HepG2 (cell line): ENCODE results near the gene C2orf49. TPM values are rescaled to one million over a fixed set of nuclear protein-coding genes. Genes with fewer than 3 reads are reported as not detected.

Source experiments
- ATAC-seq: fragments of 200-7000 bp; cut with Tn5 transposase; 3 replicates; pipeline ENCODE4 v1.9.1; 2020; ENCODE audit warnings: mild to moderate bottlenecking, moderate library complexity
- BruUV-seq: library from RNA; stranded (reverse); fragments of 400-500 nt; replicated peaks from 2 replicates; lab custom pipeline; 2021; lab: Mats Ljungman, UMichigan
- CTCF ChIA-PET: fragments of 300-600 bp; formaldehyde crosslinking; extraction: SDS; loops from one replicate; lab custom pipeline; 2021; ENCODE audit warnings: low total read pairs, inconsistent platforms, low intra/inter-chr PET ratio; lab: Yijun Ruan, JAX
- POLR2A ChIA-PET: fragments of 350-600 bp; sonication (Branson Sonifier 250); formaldehyde crosslinking; loops from one replicate; lab custom pipeline; 2020; ENCODE audit warnings: antibody characterized with exemption, inconsistent platforms; lab: Yijun Ruan, JAX
- DNase-seq: peaks from one replicate; pipeline ENCODE4 v3.0.0-alpha.2; 2015; ENCODE audit warnings: low spot score
- FAIRE-seq: peaks from 3 replicates; lab custom pipeline; 2011; peaks lifted over from hg19 to GRCh38; lab: Jason Lieb, UNC
- H2AFZ ChIP-seq: one replicate; pipeline ENCODE4 v1.6.1; 2011; ENCODE audit warnings: low read length, inconsistent platforms
- H3K27ac ChIP-seq: fragments of 300-600 bp; 3 replicates; pipeline ENCODE4 v1.8.0; 2011; ENCODE audit warnings: mixed run types, mild to moderate bottlenecking, mixed read lengths, low read length, inconsistent platforms; ENCODE audit not compliant: insufficient read depth; ENCODE audit errors: extremely low read length
- H3K27me3 ChIP-seq, 2 experiments: fragments of 200-600 bp in 1 of 2; 2 replicates in 1 of 2; 3 replicates in 1 of 2; pipeline versions ENCODE4 v1.6.0 to v1.8.0; 2011; ENCODE audit warnings: low read length in 2 of 2, mild to moderate bottlenecking in 2 of 2, moderate library complexity in 2 of 2, inconsistent platforms in 1 of 2; ENCODE audit not compliant: insufficient read depth in 2 of 2, control insufficient read depth in 1 of 2
- H3K36me3 ChIP-seq, 2 experiments: fragments of 200-600 bp in 1 of 2; replicated peaks in 1 of 2; 2 replicates in 1 of 2; 3 replicates in 1 of 2; pipeline versions ENCODE4 v1.5.1 to v1.8.0; 2011; ENCODE audit warnings: low read length in 2 of 2, inconsistent platforms in 1 of 2; ENCODE audit not compliant: insufficient read depth in 2 of 2, control insufficient read depth in 1 of 2
- H3K4me1 ChIP-seq: 2 replicates; pipeline ENCODE4 v1.5.1; 2012; ENCODE audit warnings: low read length, inconsistent platforms; ENCODE audit not compliant: insufficient read depth
- H3K4me2 ChIP-seq: 2 replicates; pipeline ENCODE4 v1.6.0; 2011; ENCODE audit warnings: low read depth, low read length, inconsistent platforms
- H3K4me3 ChIP-seq, 3 experiments: fragments of 200-600 bp in 1 of 3; sonication (generic), shearing (Covaris generic) in 1 of 3; replicated peaks in 1 of 3; 2 replicates each; pipeline ENCODE4 v1.5.1; 2011 to 2016; ENCODE audit warnings: low read length in 3 of 3, inconsistent platforms in 2 of 3, low read depth in 2 of 3, mild to moderate bottlenecking in 2 of 3, control low read depth in 1 of 3, mixed read lengths in 1 of 3; ENCODE audit not compliant: insufficient read depth in 1 of 3
- H3K79me2 ChIP-seq: one replicate; pipeline ENCODE4 v1.6.1; 2011; ENCODE audit warnings: low read length, inconsistent platforms; ENCODE audit not compliant: insufficient read depth
- H3K9ac ChIP-seq: 2 replicates; pipeline ENCODE4 v1.6.0; 2011; ENCODE audit warnings: mild to moderate bottlenecking, low read depth, low read length, inconsistent platforms; ENCODE audit not compliant: insufficient read depth
- H3K9me3 ChIP-seq: 2 replicates; pipeline ENCODE4 v1.5.1; 2012; ENCODE audit warnings: mild to moderate bottlenecking, low read length
- H4K20me1 ChIP-seq: 2 replicates; pipeline ENCODE4 v1.6.0; 2011; ENCODE audit warnings: inconsistent platforms, mild to moderate bottlenecking, low read length, moderate library complexity; ENCODE audit not compliant: insufficient read depth
- CEBPG ChIP-seq: IDR thresholded peaks from 2 replicates; pipeline ENCODE4 v1.6.1; 2016
- FOXC1 ChIP-seq: sonication (generic); formaldehyde crosslinking; IDR thresholded peaks from 2 replicates; pipeline ENCODE4 v1.8.0; 2022; ENCODE audit warnings: mild to moderate bottlenecking, missing genetic modification reagents, borderline replicate concordance
- FOXM1 ChIP-seq: sonication (generic); formaldehyde crosslinking; IDR thresholded peaks from 2 replicates; pipeline ENCODE4 v1.5.0; 2020; ENCODE audit warnings: missing genetic modification reagents
- HMG20A ChIP-seq: IDR thresholded peaks from 2 replicates; pipeline ENCODE4 v1.6.1; 2016; ENCODE audit warnings: borderline replicate concordance
- IKZF1 ChIP-seq: fragments of 450-650 bp; IDR thresholded peaks from 2 replicates; pipeline ENCODE4 v1.7.1; 2016
- NBN ChIP-seq: fragments of 450-650 bp; conservative IDR thresholded peaks from 2 replicates; pipeline ENCODE4 v1.6.1; 2017
- NFATC3 ChIP-seq: sonication (generic); formaldehyde crosslinking; IDR thresholded peaks from 2 replicates; pipeline ENCODE4 v1.5.1; 2020; ENCODE audit warnings: mild to moderate bottlenecking, missing genetic modification reagents
- NFKBIZ ChIP-seq: IDR thresholded peaks from 2 replicates; pipeline ENCODE4 v1.6.1; 2018; ENCODE audit warnings: missing genetic modification reagents, missing compliant biosample characterization
- SMAD9 ChIP-seq: sonication (generic); formaldehyde crosslinking; IDR thresholded peaks from 2 replicates; pipeline ENCODE4 v1.5.1; 2020; ENCODE audit warnings: mild to moderate bottlenecking, missing genetic modification reagents
- ZFP1 ChIP-seq: IDR thresholded peaks from 2 replicates; pipeline ENCODE4 v1.6.1; 2016
- ZNF121 ChIP-seq: sonication (generic); formaldehyde crosslinking; IDR thresholded peaks from 2 replicates; pipeline ENCODE4 v1.5.0; 2020; ENCODE audit warnings: mild to moderate bottlenecking, missing genetic modification reagents
- ZNF549 ChIP-seq: sonication (generic); formaldehyde crosslinking; IDR thresholded peaks from 2 replicates; pipeline ENCODE4 v1.5.0; 2020; ENCODE audit warnings: missing genetic modification reagents
- ZNF782 ChIP-seq: sonication (generic); formaldehyde crosslinking; IDR thresholded peaks from 2 replicates; pipeline ENCODE4 v1.4.0; 2020; ENCODE audit warnings: missing genetic modification reagents, mild to moderate bottlenecking, borderline replicate concordance
- WGBS: methylation state at CpG from one replicate; pipeline ENCODE4 v1.1.6; 2017; ENCODE audit warnings: low lambda C conversion rate; 5-methylcytosine and 5-hydroxymethylcytosine counted together
- in situ Hi-C: cut with HindIII; loops from 2 replicates; pipeline ENCODE4 v1.10.0; 2017; ENCODE audit warnings: low pct_unique_long_range_greater_than_20kb; ENCODE audit not compliant: extremely low pct_ligation_motif_present
- intact Hi-C: fragments of 100-400 bp; cut with micrococcal nuclease; formaldehyde crosslinking; loops from one replicate; pipeline ENCODE4 v1.10.0; 2022; ENCODE audit not compliant: unreplicated experiment
- polyA plus RNA-seq, 8 experiments: library from polyadenylated mRNA; depleted of rRNA in 3 of 8; stranded (reverse) in 7 of 8; unstranded in 1 of 8; fragments of >200 nt; fragmentation: Illumina TruSeq in 4 of 8; extraction: Trizol in 4 of 8; gene quantifications; 2 replicates each; pipeline versions ENCODE4 v1.2.1 to v1.2.3, GENCODE V29; 2011 to 2016; ENCODE audit warnings: low read depth in 4 of 8, missing spikeins in 1 of 8, mixed read lengths in 1 of 8; ENCODE audit not compliant: insufficient read depth in 1 of 8
- total RNA-seq, 5 experiments: library from RNA; depleted of rRNA; stranded (reverse); fragments of >200 nt; fragmentation: Illumina TruSeq; extraction: Trizol; gene quantifications; 2 replicates each; pipeline ENCODE4 v1.2.3, GENCODE V29; 2016; ENCODE audit warnings: low read depth in 1 of 5
- TF ChIP-seq, protein P1 (sequence below): sonication (generic); formaldehyde crosslinking; IDR thresholded peaks from 2 replicates; pipeline ENCODE4 v1.4.0; 2020; ENCODE audit warnings: missing genetic modification reagents
- TF ChIP-seq, protein P2 (sequence below): IDR thresholded peaks from 2 replicates; pipeline ENCODE4 v1.6.1; 2016; ENCODE audit warnings: mild to moderate bottlenecking, missing biosample characterization, missing genetic modification reagents

Gene C2orf49
- total and polyA plus RNA-seq, 2 of the 13 experiments (the other 11 are each of a cell fraction or from before 2014, with no cell fraction given): 24.7 to 28.8 TPM

DNA sequence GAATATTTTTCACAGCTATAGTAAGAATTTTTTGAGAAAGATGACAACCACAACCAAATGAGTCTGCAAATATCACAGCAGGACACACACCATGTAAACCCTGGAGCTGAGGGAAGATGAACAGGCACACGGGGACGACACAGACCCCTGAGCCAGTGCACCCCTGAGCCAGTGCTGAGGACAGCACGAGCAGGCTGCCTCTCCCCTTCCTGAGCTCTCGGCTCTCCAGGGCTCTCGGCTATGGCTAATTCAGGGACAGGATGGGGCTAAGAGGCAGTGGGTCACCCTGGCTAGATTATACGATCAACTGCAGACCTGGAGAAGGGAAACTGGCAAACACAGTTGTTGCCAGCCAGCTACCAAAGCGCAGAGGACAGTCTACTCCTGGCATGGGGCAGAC, 49.2 kb upstream of the C2orf49 start:
- TF ChIP-seq FOXC1 (CRISPR knock-in tag) (no peak), ZNF121 (CRISPR knock-in tag) (no peak), NFKBIZ (CRISPR knock-in tag) (no peak), ZNF549 (CRISPR knock-in tag) (no peak), CEBPG (CRISPR knock-in tag) (no peak), ZNF782 (no peak), NFATC3 (CRISPR knock-in tag) (no peak), FOXM1 (no peak), NBN (no peak), IKZF1 (no peak), SMAD9 (no peak), HMG20A (CRISPR knock-in tag) (no peak), ZFP1 (no peak)
- TF ChIP-seq, protein P1, sequence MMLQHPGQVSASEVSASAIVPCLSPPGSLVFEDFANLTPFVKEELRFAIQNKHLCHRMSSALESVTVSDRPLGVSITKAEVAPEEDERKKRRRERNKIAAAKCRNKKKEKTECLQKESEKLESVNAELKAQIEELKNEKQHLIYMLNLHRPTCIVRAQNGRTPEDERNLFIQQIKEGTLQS (CRISPR knock-in tag): no peak
- TF ChIP-seq, protein P2, sequence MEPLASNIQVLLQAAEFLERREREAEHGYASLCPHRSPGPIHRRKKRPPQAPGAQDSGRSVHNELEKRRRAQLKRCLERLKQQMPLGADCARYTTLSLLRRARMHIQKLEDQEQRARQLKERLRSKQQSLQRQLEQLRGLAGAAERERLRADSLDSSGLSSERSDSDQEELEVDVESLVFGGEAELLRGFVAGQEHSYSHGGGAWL: no peak
- in situ Hi-C loops: no loop called here
- no peak overlapping the region for H3K4me2 ChIP-seq
- no peaks in the 10 kb centered on the region for H3K9me3 ChIP-seq
- intact Hi-C loops: no loop called here
- H3K27me3 ChIP-seq: no peaks in the 10 kb centered on the region
- no peak overlapping the region for H3K27ac ChIP-seq
- POLR2A ChIA-PET: no interaction called here
- WGBS: 83% methylated on average over 4 of the region's 7 CpGs
- H4K20me1 ChIP-seq: no peaks in the 10 kb centered on the region
- no peaks in the 10 kb centered on the region for H3K4me1 ChIP-seq
- no peak for DNase-seq
- no TSS peak for BruUV-seq
- ATAC-seq: no peak; the same call in 2 of the 3 replicates
- H3K4me3 ChIP-seq: no peak overlapping the region
- H3K9ac ChIP-seq: no peak overlapping the region
- peaks cover 31 to 89% of the 10 kb centered on the region in 2 experiments; a peak in 4 of 5 replicates for H3K36me3 ChIP-seq
- no peak for FAIRE-seq
- no peak overlapping the region for H2AFZ ChIP-seq
- H3K79me2 ChIP-seq: no peaks in the 10 kb centered on the region
- CTCF ChIA-PET: no interaction called here
